Measurements from ENCODE around the gene CAMK2B. TPM values are rescaled to one million over a fixed set of nuclear protein-coding genes. Genes with fewer than 3 reads are reported as not detected.

The CAMK2B gene
- total RNA-seq, 1 experiment from 2014 or later, result not detected

GRCh38 chr7:44222776-44223261, 102.6 kb downstream of the CAMK2B start:
- TF ChIP-seq CTCF (IDR thresholded peaks at IDR 0.05; ENCODE audit: insufficient read depth in 1 of 2, low read depth in 1 of 2, low read length in 1 of 2, severe bottlenecking in 1 of 2, unreplicated experiment in 1 of 2), result no peak
- CTCF ChIA-PET, result no interaction called here

GRCh38 chr7:44222074-44222473, 103.3 kb downstream of the CAMK2B start:
- ChIA-PET POLR2A (no interaction called here), CTCF (no interaction called here)
- H3K27me3 ChIP-seq (replicated peaks; ENCODE audit: control insufficient read depth, insufficient read depth, low read length), result no peaks in the 10 kb centered on the region
- Mint-ChIP-seq H3K9me3 (ENCODE audit: unreplicated experiment) (no peaks in the 10 kb centered on the region), H3K36me3 (ENCODE audit: insufficient read depth, unreplicated experiment) (no peaks in the 10 kb centered on the region), H3K27me3 (ENCODE audit: insufficient read depth, unreplicated experiment) (peaks cover 16% of the 10 kb centered on the region), H3K4me3 (ENCODE audit: unreplicated experiment) (no peak overlapping the region), H3K27ac (ENCODE audit: unreplicated experiment) (no peak overlapping the region), H3K4me1 (ENCODE audit: low read depth, unreplicated experiment) (no peaks in the 10 kb centered on the region)
- no TSS peak for BruUV-seq (replicated peaks)
- no peak overlapping the region for H3K4me3 ChIP-seq (ENCODE audit: low read depth, low read length)
- no peaks in the 10 kb centered on the region for H3K36me3 ChIP-seq (ENCODE audit: control insufficient read depth, insufficient read depth, low read length)
- no peaks in the 10 kb centered on the region for H3K4me1 ChIP-seq
- H3K9me3 ChIP-seq, result no peaks in the 10 kb centered on the region
- intact Hi-C loops (cut with micrococcal nuclease; ENCODE audit: unreplicated experiment), result no loop called here
- TF ChIP-seq CTCF (IDR thresholded peaks at IDR 0.05; ENCODE audit: insufficient read depth in 1 of 2, low read depth in 1 of 2, low read length in 1 of 2, severe bottlenecking in 1 of 2, unreplicated experiment in 1 of 2), result no peak
- peak in 1 of 2 experiments; percentile 24 for DNase-seq

More at GRCh38 chr7:44222776-44223261, 102.6 kb downstream of the CAMK2B start:
- Mint-ChIP-seq H3K4me1 (ENCODE audit: low read depth, unreplicated experiment) (no peaks in the 10 kb centered on the region), H3K27me3 (ENCODE audit: insufficient read depth, unreplicated experiment) (peaks cover 16% of the 10 kb centered on the region), H3K36me3 (ENCODE audit: insufficient read depth, unreplicated experiment) (no peaks in the 10 kb centered on the region), H3K9me3 (ENCODE audit: unreplicated experiment) (no peaks in the 10 kb centered on the region), H3K4me3 (ENCODE audit: unreplicated experiment) (no peak overlapping the region), H3K27ac (ENCODE audit: unreplicated experiment) (no peak overlapping the region)
- BruUV-seq (replicated peaks), result no TSS peak
- no peaks in the 10 kb centered on the region for H3K4me1 ChIP-seq
- POLR2A ChIA-PET, result no interaction called here
- H3K27me3 ChIP-seq (replicated peaks; ENCODE audit: control insufficient read depth, insufficient read depth, low read length), result no peaks in the 10 kb centered on the region
- H3K36me3 ChIP-seq (ENCODE audit: control insufficient read depth, insufficient read depth, low read length), result no peaks in the 10 kb centered on the region
- no peak for DNase-seq
- intact Hi-C loops (cut with micrococcal nuclease; ENCODE audit: unreplicated experiment), result no loop called here
- H3K9me3 ChIP-seq, result no peaks in the 10 kb centered on the region
- no peak overlapping the region for H3K4me3 ChIP-seq (ENCODE audit: low read depth, low read length)

GRCh38 chr7:44221231-44221791, 104.1 kb downstream of the CAMK2B start:
- Mint-ChIP-seq H3K36me3 (ENCODE audit: insufficient read depth, unreplicated experiment) (no peaks in the 10 kb centered on the region), H3K4me1 (ENCODE audit: low read depth, unreplicated experiment) (no peaks in the 10 kb centered on the region), H3K4me3 (ENCODE audit: unreplicated experiment) (no peak overlapping the region), H3K27me3 (ENCODE audit: insufficient read depth, unreplicated experiment) (peaks cover 13% of the 10 kb centered on the region), H3K9me3 (ENCODE audit: unreplicated experiment) (no peaks in the 10 kb centered on the region), H3K27ac (ENCODE audit: unreplicated experiment) (no peak overlapping the region)
- Histone ChIP-seq H3K27me3 (replicated peaks; ENCODE audit: control insufficient read depth, insufficient read depth, low read length) (no peaks in the 10 kb centered on the region), H3K4me3 (ENCODE audit: low read depth, low read length) (no peak overlapping the region), H3K36me3 (ENCODE audit: control insufficient read depth, insufficient read depth, low read length) (no peaks in the 10 kb centered on the region), H3K4me1 (no peaks in the 10 kb centered on the region), H3K9me3 (no peaks in the 10 kb centered on the region)
- no TSS peak for BruUV-seq (replicated peaks)
- intact Hi-C loops (cut with micrococcal nuclease; ENCODE audit: unreplicated experiment), result no loop called here
- ChIA-PET CTCF (interaction anchor here (0.6 kb wide), 2 partner anchors 341 to 975 kb away, joined by 3 to 4 read pairs; no protein-coding TSS in a partner anchor), POLR2A (no interaction called here)
- DNase-seq, result peak in 1 of 2 experiments; percentile 32
- no peak for TF ChIP-seq CTCF (IDR thresholded peaks at IDR 0.05; ENCODE audit: insufficient read depth in 1 of 2, low read depth in 1 of 2, low read length in 1 of 2, severe bottlenecking in 1 of 2, unreplicated experiment in 1 of 2)

Data from Caco-2 (cell line).